Smooth muscle cell of the umbilical artery (primary cell): ENCODE measurements around the gene NUCKS1. TPM values are rescaled to one million over a fixed set of nuclear protein-coding genes. Genes with fewer than 3 reads are reported as not detected.

Experiments used
- total RNA-seq: library from RNA; depleted of rRNA; stranded (reverse); fragments of >200 nt; gene quantifications from 2 replicates; pipeline ENCODE4 v1.2.3, GENCODE V29; 2014

The NUCKS1 gene
- 85.2 and 103 TPM in 2 replicates for total RNA-seq

GRCh38 chr1:205750138-205751035 is at the start of gene NUCKS1:
Gene NUCKS1, minus strand, starts transcription at chr1:205750182. Its CDS starts 209 bp downstream, at chr1:205749973.

GRCh38 chr1:205775015-205775716 is 25.2 kb upstream of the NUCKS1 start, which contains the start of gene RAB29:
Gene RAB29, minus strand, starts transcription at chr1:205775482. Its CDS starts 526 bp downstream, at chr1:205774956.

GRCh38 chr1:205680073-205680851 is 69.7 kb downstream of the NUCKS1 start, which contains the start of gene SLC45A3:
Gene SLC45A3, minus strand, starts transcription at chr1:205680509. Its CDS starts 15,853 bp downstream, at chr1:205664656.

Other genes starting within 250 kb of the NUCKS1 start
- 0.89 and 6.1 TPM in 2 replicates for gene CDK18, start 245.5 kb downstream of the NUCKS1 start, total RNA-seq
- gene ELK4, start 118.2 kb downstream of the NUCKS1 start, total RNA-seq = 10.7 and 17.5 TPM in 2 replicates
- gene SLC45A3, start 69.7 kb downstream of the NUCKS1 start, total RNA-seq = 3.3 and 4.8 TPM in 2 replicates
- gene RAB29, start 25.3 kb upstream of the NUCKS1 start, total RNA-seq = 14.6 and 23.2 TPM in 2 replicates
- gene SLC41A1, start 63.0 kb upstream of the NUCKS1 start, total RNA-seq = 41.6 and 45.8 TPM in 2 replicates
- gene PM20D1, start 100.0 kb upstream of the NUCKS1 start, total RNA-seq = under 0.01 TPM in 1 of 2 replicates, not detected in the other
- gene SLC26A9, start 193.3 kb upstream of the NUCKS1 start, total RNA-seq = not detected in 2 replicates